GM23248 (cell line): ENCODE data around the gene CDH4. TPM values are rescaled to one million over a fixed set of nuclear protein-coding genes. Genes with fewer than 3 reads are reported as not detected.

Experiments used
- DNase-seq: peaks from one replicate; pipeline ENCODE4 v3.0.0-alpha.2; 2015
- H2AFZ ChIP-seq: fragments of 200-600 bp; sonication (generic); 2 replicates; pipeline ENCODE4 v1.6.1; 2016; ENCODE audit warnings: antibody characterized with exemption
- H3F3A ChIP-seq: fragments of 200-600 bp; sonication (generic); 2 replicates; pipeline ENCODE4 v1.6.1; 2016; ENCODE audit warnings: mild to moderate bottlenecking, antibody characterized with exemption, mixed run types; ENCODE audit not compliant: insufficient read depth
- H3K27ac ChIP-seq: fragments of 200-600 bp; sonication (generic); 2 replicates; pipeline ENCODE4 v1.5.1; 2016; ENCODE audit warnings: mild to moderate bottlenecking
- H3K27me3 ChIP-seq: fragments of 200-600 bp; sonication (generic); replicated peaks from 2 replicates; pipeline ENCODE4 v1.6.1; 2016; ENCODE audit warnings: mild to moderate bottlenecking; ENCODE audit not compliant: insufficient read depth
- H3K36me3 ChIP-seq: fragments of 200-600 bp; sonication (generic); 2 replicates; pipeline ENCODE4 v1.6.1; 2016; ENCODE audit warnings: low read depth, mild to moderate bottlenecking
- H3K4me1 ChIP-seq: fragments of 200-600 bp; sonication (generic); 2 replicates; pipeline ENCODE4 v1.6.1; 2016; ENCODE audit warnings: mild to moderate bottlenecking; ENCODE audit not compliant: insufficient read depth
- H3K4me2 ChIP-seq: fragments of 200-600 bp; sonication (generic); one replicate; pipeline ENCODE4 v1.6.1; 2016; ENCODE audit warnings: mild to moderate bottlenecking; ENCODE audit not compliant: unreplicated experiment
- H3K4me3 ChIP-seq: fragments of 200-600 bp; sonication (generic); 2 replicates; pipeline ENCODE4 v1.5.1; 2016; ENCODE audit warnings: mild to moderate bottlenecking
- H3K79me2 ChIP-seq: fragments of 200-600 bp; sonication (generic); 2 replicates; pipeline ENCODE4 v1.6.1; 2016; ENCODE audit warnings: mild to moderate bottlenecking; ENCODE audit not compliant: insufficient read depth
- H3K9ac ChIP-seq: fragments of 200-600 bp; sonication (generic); 2 replicates; pipeline ENCODE4 v1.6.1; 2016; ENCODE audit warnings: mild to moderate bottlenecking
- H3K9me2 ChIP-seq: fragments of 200-600 bp; sonication (generic); 2 replicates; pipeline ENCODE4 v1.6.1; 2016; ENCODE audit warnings: mixed run types, mild to moderate bottlenecking, moderate library complexity; ENCODE audit not compliant: insufficient read depth
- H3K9me3 ChIP-seq: fragments of 200-600 bp; sonication (generic); one replicate; pipeline ENCODE4 v1.6.1; 2017; ENCODE audit warnings: low read depth
- H4K20me1 ChIP-seq: fragments of 200-600 bp; sonication (generic); 2 replicates; pipeline ENCODE4 v1.6.0; 2016; ENCODE audit not compliant: insufficient read depth
- EZH2 ChIP-seq: fragments of 200-600 bp; sonication (generic); IDR thresholded peaks from 2 replicates; pipeline ENCODE4 v1.6.1; 2018; ENCODE audit warnings: antibody characterized with exemption, mild to moderate bottlenecking; ENCODE audit not compliant: insufficient read depth, poor library complexity, severe bottlenecking
- EZH2phosphoT487 ChIP-seq: fragments of 200-600 bp; sonication (generic); IDR thresholded peaks from 2 replicates; pipeline ENCODE4 v1.6.1; 2018; ENCODE audit warnings: antibody characterized with exemption, moderate library complexity, mild to moderate bottlenecking, low read depth; ENCODE audit not compliant: insufficient read depth
- WGBS, 2 experiments: methylation state at CpG; one replicate each; pipeline ENCODE4 v1.1.6; 2015 to 2017; ENCODE audit warnings: low lambda C conversion rate in 2 of 2, low coverage in 1 of 2; ENCODE audit errors: missing lambda C conversion rate in 2 of 2; 5-methylcytosine and 5-hydroxymethylcytosine counted together
- in situ Hi-C: fragments of 300-500 bp; cut with MboI; formaldehyde crosslinking; loops from 2 replicates; pipeline ENCODE4 v1.15.0; 2020
- polyA plus RNA-seq: library from polyadenylated mRNA; unstranded; fragments of >200 nt; fragmentation: Nextera tagmentation; extraction: Ambion mirVana; gene quantifications from 2 replicates; pipeline ENCODE4 v1.2.1, GENCODE V29; 2016
- total RNA-seq: library from RNA; depleted of rRNA; stranded (reverse); fragments of >200 nt; shearing (Covaris generic); gene quantifications from 2 replicates; pipeline ENCODE4 v1.2.3, GENCODE V29; 2014

The CDH4 gene
- total and polyA plus RNA-seq, 2 experiments from 2014 or later: 1.1 to 3.9 TPM

GRCh38 chr20:61807471-61808160, 555.6 kb downstream of the CDH4 start:
- TF ChIP-seq EZH2phosphoT487 (no peak), EZH2 (no peak)
- Histone ChIP-seq H3K9me3 (no peaks in the 10 kb centered on the region), H3K4me2 (no peak overlapping the region), H3K27ac (no peak overlapping the region), H3K79me2 (no peaks in the 10 kb centered on the region), H3K27me3 (peaks cover 38% of the 10 kb centered on the region), H3K4me3 (no peak overlapping the region), H4K20me1 (no peaks in the 10 kb centered on the region), H3K9ac (no peak overlapping the region), H3K4me1 (no peaks in the 10 kb centered on the region), H3K9me2 (no peaks in the 10 kb centered on the region), H3F3A (no peaks in the 10 kb centered on the region), H2AFZ (no peak overlapping the region), H3K36me3 (no peaks in the 10 kb centered on the region)
- in situ Hi-C loops: no loop called here
- DNase-seq: no peak
- 49% methylated on average over 22 of the region's 22 CpGs for WGBS, 2 experiments

- Histone ChIP-seq H3K9ac (no peak overlapping the region), H3K4me1 (no peaks in the 10 kb centered on the region), H3K27me3 (peaks cover 33% of the 10 kb centered on the region), H3K9me3 (no peaks in the 10 kb centered on the region), H3K27ac (no peak overlapping the region), H3K79me2 (no peaks in the 10 kb centered on the region), H3K4me2 (no peak overlapping the region), H3F3A (no peaks in the 10 kb centered on the region), H4K20me1 (no peaks in the 10 kb centered on the region), H3K4me3 (no peak overlapping the region), H3K36me3 (no peaks in the 10 kb centered on the region), H3K9me2 (no peaks in the 10 kb centered on the region), H2AFZ (no peak overlapping the region)
- in situ Hi-C loops: no loop called here
- TF ChIP-seq EZH2 (no peak), EZH2phosphoT487 (no peak)
- 12 to 24% methylated on average over 13 of the region's 13 CpGs for WGBS, 2 experiments
- DNase-seq: no peak
Observed at GRCh38 chr20:61808447-61808846, 556.4 kb downstream of the CDH4 start.

- H3K27ac ChIP-seq: no peak overlapping the region
- in situ Hi-C loops: no loop called here
Observed at GRCh38 chr20:61809006-61809770, 557.1 kb downstream of the CDH4 start.

GRCh38 chr20:61810066-61810737, 558.1 kb downstream of the CDH4 start:
- Histone ChIP-seq H3K4me3 (no peak overlapping the region), H3K27me3 (peaks cover 18% of the 10 kb centered on the region), H3K36me3 (no peaks in the 10 kb centered on the region), H3K4me2 (no peak overlapping the region), H3K9me3 (no peaks in the 10 kb centered on the region), H3K9ac (no peak overlapping the region), H4K20me1 (no peaks in the 10 kb centered on the region), H3K27ac (no peak overlapping the region), H3K9me2 (no peaks in the 10 kb centered on the region), H3K4me1 (no peaks in the 10 kb centered on the region), H3F3A (no peaks in the 10 kb centered on the region), H2AFZ (no peak overlapping the region), H3K79me2 (no peaks in the 10 kb centered on the region)
- DNase-seq: no peak
- TF ChIP-seq EZH2phosphoT487: no peak
- in situ Hi-C loops: no loop called here
- whole genome bisulfite sequencing, 2 experiments: 64 to 74% methylated on average over 18 to 22 of the region's 22 CpGs

More at GRCh38 chr20:61809006-61809770, 557.1 kb downstream of the CDH4 start:
- no peaks in the 10 kb centered on the region for H3K79me2 ChIP-seq
- no peaks in the 10 kb centered on the region for H4K20me1 ChIP-seq
- no peak for TF ChIP-seq EZH2phosphoT487
- TF ChIP-seq EZH2: no peak
- no peaks in the 10 kb centered on the region for H3K4me1 ChIP-seq
- no peaks in the 10 kb centered on the region for H3K9me3 ChIP-seq
- H3K36me3 ChIP-seq: no peaks in the 10 kb centered on the region
- no peak overlapping the region for H3K4me3 ChIP-seq
- WGBS, 2 experiments: 48 to 49% methylated on average over 25 of the region's 25 CpGs
- no peaks in the 10 kb centered on the region for H3K9me2 ChIP-seq
- no peak for DNase-seq
- peaks cover 26% of the 10 kb centered on the region for H3K27me3 ChIP-seq
- H3K9ac ChIP-seq: no peak overlapping the region
- H3K4me2 ChIP-seq: no peak overlapping the region
- H2AFZ ChIP-seq: no peak overlapping the region
- no peaks in the 10 kb centered on the region for H3F3A ChIP-seq
